WTC11 (cell line): ENCODE measurements around the gene SORL1. TPM values are rescaled to one million over a fixed set of nuclear protein-coding genes. Genes with fewer than 3 reads are reported as not detected.
A peak's percentile ranks its signal among the peaks of the same experiment; 100 is the strongest.

Source experiments
- ATAC-seq: fragments of 200-7000 bp; cut with Tn5 transposase; 2 replicates; pipeline ENCODE4 v1.10.0; 2021; ENCODE audit warnings: mild to moderate bottlenecking, moderate library complexity
- CTCF ChIA-PET: fragments of 300-600 bp; sonication (Branson Sonifier 250); formaldehyde crosslinking; loops from one replicate; lab custom pipeline; 2021; ENCODE audit warnings: antibody characterized with exemption; lab: Charles Lee
- POLR2A ChIA-PET: fragments of 350-600 bp; sonication (Branson Sonifier 250); formaldehyde crosslinking; loops from one replicate; lab custom pipeline; 2021; ENCODE audit warnings: antibody characterized with exemption; lab: Charles Lee
- DNase-seq: peaks from one replicate; pipeline ENCODE4 v3.0.0; 2021; ENCODE audit warnings: low spot score
- H3K27ac Mint-ChIP-seq: 2 replicates; pipeline ENCODE4 v1.8.0; 2021; ENCODE audit warnings: mixed read lengths
- H3K27me3 Mint-ChIP-seq: 2 replicates; pipeline ENCODE4 v1.8.0; 2021; ENCODE audit warnings: low read depth, mild to moderate bottlenecking, moderate library complexity, mixed read lengths
- H3K36me3 Mint-ChIP-seq: 2 replicates; pipeline ENCODE4 v1.8.0; 2021; ENCODE audit warnings: mixed read lengths
- H3K4me1 Mint-ChIP-seq: 2 replicates; pipeline ENCODE4 v1.8.0; 2022; ENCODE audit warnings: mixed read lengths
- H3K4me3 Mint-ChIP-seq: 2 replicates; pipeline ENCODE4 v1.8.0; 2021; ENCODE audit warnings: mild to moderate bottlenecking, moderate library complexity, mixed read lengths
- H3K9me3 Mint-ChIP-seq: 2 replicates; pipeline ENCODE4 v1.8.0; 2021; ENCODE audit warnings: mixed read lengths
- ATF1 ChIP-seq: sonication (generic); formaldehyde crosslinking; IDR thresholded peaks from 2 replicates; pipeline ENCODE4 v1.8.1; 2023; ENCODE audit warnings: mild to moderate bottlenecking, moderate library complexity, missing genetic modification reagents
- CBFB ChIP-seq: sonication (generic); formaldehyde crosslinking; IDR thresholded peaks from 2 replicates; pipeline ENCODE4 v1.8.1; 2022; ENCODE audit warnings: mild to moderate bottlenecking, low read depth, missing genetic modification reagents
- GRHL2 ChIP-seq: fragments of 250-450 bp; sonication (Bioruptor Pico); IDR thresholded peaks from 2 replicates; pipeline ENCODE4 v1.8.0; 2022; ENCODE audit warnings: mild to moderate bottlenecking, moderate library complexity; ENCODE audit not compliant: insufficient replicate concordance, severe bottlenecking
- IRF2 ChIP-seq: sonication (generic); formaldehyde crosslinking; IDR thresholded peaks from 2 replicates; pipeline ENCODE4 v1.8.0; 2022; ENCODE audit warnings: low read depth, missing genetic modification reagents, borderline replicate concordance
- MXD4 ChIP-seq: fragments of 250-450 bp; sonication (Bioruptor Pico); IDR thresholded peaks from 2 replicates; pipeline ENCODE4 v1.8.0; 2021; ENCODE audit warnings: mild to moderate bottlenecking, moderate library complexity, borderline replicate concordance
- RORB ChIP-seq: fragments of 250-450 bp; sonication (Bioruptor Pico); IDR thresholded peaks from 2 replicates; pipeline ENCODE4 v1.9.0; 2021; ENCODE audit warnings: mild to moderate bottlenecking
- SP1 ChIP-seq: sonication (generic); formaldehyde crosslinking; conservative IDR thresholded peaks from 2 replicates; pipeline ENCODE4 v1.8.1; 2022; ENCODE audit warnings: missing genetic modification reagents
- TEAD4 ChIP-seq: sonication (generic); formaldehyde crosslinking; IDR thresholded peaks from 2 replicates; pipeline ENCODE4 v1.8.0; 2022; ENCODE audit warnings: mild to moderate bottlenecking, missing genetic modification reagents
- ZNF138 ChIP-seq: sonication (generic); formaldehyde crosslinking; conservative IDR thresholded peaks from 2 replicates; pipeline ENCODE4 v1.8.1; 2022; ENCODE audit warnings: mild to moderate bottlenecking, moderate library complexity, missing genetic modification reagents
- ZNF232 ChIP-seq: sonication (generic); formaldehyde crosslinking; IDR thresholded peaks from 2 replicates; pipeline ENCODE4 v1.8.0; 2022; ENCODE audit warnings: mild to moderate bottlenecking, missing genetic modification reagents
- ZNF263 ChIP-seq: sonication (generic); formaldehyde crosslinking; IDR thresholded peaks from 2 replicates; pipeline ENCODE4 v1.8.1; 2022; ENCODE audit warnings: low read depth, mild to moderate bottlenecking, moderate library complexity, missing genetic modification reagents
- total RNA-seq: library from RNA; stranded (reverse); gene quantifications from 3 replicates; pipeline ENCODE4 v1.2.3, GENCODE V29; 2021
- TF ChIP-seq, protein P1 (sequence below): sonication (generic); formaldehyde crosslinking; IDR thresholded peaks from 2 replicates; pipeline ENCODE4 v1.8.1; 2022; ENCODE audit warnings: mild to moderate bottlenecking, missing genetic modification reagents, moderate library complexity, borderline replicate concordance
- TF ChIP-seq, protein P2 (sequence below): sonication (generic); formaldehyde crosslinking; IDR thresholded peaks from 2 replicates; pipeline ENCODE4 v1.8.1; 2022; ENCODE audit warnings: low read depth, mild to moderate bottlenecking, moderate library complexity, missing genetic modification reagents, borderline replicate concordance
- TF ChIP-seq, protein P3 (sequence below): fragments of 250-450 bp; sonication (Bioruptor Pico); IDR thresholded peaks from 2 replicates; pipeline ENCODE4 v2.1.2; 2022; ENCODE audit warnings: mild to moderate bottlenecking, moderate library complexity
- TF ChIP-seq, protein P4 (sequence below): sonication (generic); formaldehyde crosslinking; IDR thresholded peaks from 2 replicates; pipeline ENCODE4 v1.8.1; 2022; ENCODE audit warnings: mild to moderate bottlenecking, moderate library complexity, missing genetic modification reagents
- TF ChIP-seq, protein P5 (sequence below): sonication (generic); formaldehyde crosslinking; IDR thresholded peaks from 2 replicates; pipeline ENCODE4 v1.8.0; 2022; ENCODE audit warnings: mild to moderate bottlenecking, missing genetic modification reagents

Gene SORL1
- total RNA-seq, 1 experiment from 2014 or later = 87.1 TPM

DNA sequence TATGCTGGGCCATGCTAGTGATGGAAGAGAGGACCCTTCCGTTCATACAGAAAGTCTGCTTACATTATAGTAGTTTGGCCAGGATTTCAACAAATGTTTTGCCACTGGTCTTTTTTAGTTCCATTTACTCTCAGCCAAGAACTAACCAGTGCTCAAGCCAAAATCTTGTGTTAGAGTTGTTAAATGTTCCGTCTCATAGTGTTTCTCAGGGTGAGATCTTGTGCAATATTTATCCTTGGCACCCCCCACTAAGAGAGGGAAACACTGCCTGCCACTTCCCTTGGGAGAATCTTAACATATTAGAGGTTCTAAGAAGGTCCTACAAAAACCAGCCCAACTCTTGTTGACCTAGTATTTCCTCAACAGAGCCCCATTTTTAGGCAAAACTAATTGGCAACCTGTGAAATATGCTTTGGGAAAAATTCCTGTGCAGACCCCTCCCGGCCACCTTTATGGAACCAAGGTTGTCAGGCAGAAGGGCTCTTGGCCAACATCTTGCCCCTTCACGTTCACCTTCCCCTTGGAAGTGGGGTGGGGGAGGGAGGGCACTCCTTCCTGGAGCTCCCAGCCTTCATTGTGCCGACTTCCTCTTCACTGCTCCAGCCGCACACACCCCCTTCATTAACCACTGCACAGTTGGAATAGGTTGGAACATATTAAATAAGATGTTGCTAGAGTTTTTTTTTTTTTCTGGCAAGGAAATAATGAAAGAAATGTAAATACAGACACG lies 173.8 kb downstream of the SORL1 start:
- Mint-ChIP-seq H3K9me3 (no peaks in the 10 kb centered on the region), H3K4me3 (no peak overlapping the region), H3K4me1 (peaks cover 21% of the 10 kb centered on the region), H3K27ac (0 out of 2 replicates have a peak overlapping the region, but pooled peaks have one; percentile 23), H3K27me3 (no peaks in the 10 kb centered on the region), H3K36me3 (peaks cover 91% of the 10 kb centered on the region)
- ChIA-PET CTCF (interaction anchor here (1.0 kb wide), 1 partner anchor 29 kb away, joined by 3 read pairs; no protein-coding TSS in a partner anchor), POLR2A (no interaction called here)
- no peak for TF ChIP-seq RORB (CRISPR knock-in tag)
- TF ChIP-seq MXD4 (CRISPR knock-in tag) = no peak
- no peak for TF ChIP-seq CBFB
- TF ChIP-seq, protein P1, sequence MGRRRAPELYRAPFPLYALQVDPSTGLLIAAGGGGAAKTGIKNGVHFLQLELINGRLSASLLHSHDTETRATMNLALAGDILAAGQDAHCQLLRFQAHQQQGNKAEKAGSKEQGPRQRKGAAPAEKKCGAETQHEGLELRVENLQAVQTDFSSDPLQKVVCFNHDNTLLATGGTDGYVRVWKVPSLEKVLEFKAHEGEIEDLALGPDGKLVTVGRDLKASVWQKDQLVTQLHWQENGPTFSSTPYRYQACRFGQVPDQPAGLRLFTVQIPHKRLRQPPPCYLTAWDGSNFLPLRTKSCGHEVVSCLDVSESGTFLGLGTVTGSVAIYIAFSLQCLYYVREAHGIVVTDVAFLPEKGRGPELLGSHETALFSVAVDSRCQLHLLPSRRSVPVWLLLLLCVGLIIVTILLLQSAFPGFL = no peak
- no peak for TF ChIP-seq SP1
- TF ChIP-seq, protein P2, sequence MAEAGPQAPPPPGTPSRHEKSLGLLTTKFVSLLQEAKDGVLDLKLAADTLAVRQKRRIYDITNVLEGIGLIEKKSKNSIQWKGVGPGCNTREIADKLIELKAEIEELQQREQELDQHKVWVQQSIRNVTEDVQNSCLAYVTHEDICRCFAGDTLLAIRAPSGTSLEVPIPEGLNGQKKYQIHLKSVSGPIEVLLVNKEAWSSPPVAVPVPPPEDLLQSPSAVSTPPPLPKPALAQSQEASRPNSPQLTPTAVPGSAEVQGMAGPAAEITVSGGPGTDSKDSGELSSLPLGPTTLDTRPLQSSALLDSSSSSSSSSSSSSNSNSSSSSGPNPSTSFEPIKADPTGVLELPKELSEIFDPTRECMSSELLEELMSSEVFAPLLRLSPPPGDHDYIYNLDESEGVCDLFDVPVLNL (CRISPR knock-in tag) = no peak
- no peak for TF ChIP-seq TEAD4 (CRISPR knock-in tag)
- TF ChIP-seq ATF1 (CRISPR knock-in tag) = no peak
- no peak for TF ChIP-seq ZNF263 (CRISPR knock-in tag)
- no peak for TF ChIP-seq GRHL2 (CRISPR knock-in tag)
- TF ChIP-seq, protein P3, sequence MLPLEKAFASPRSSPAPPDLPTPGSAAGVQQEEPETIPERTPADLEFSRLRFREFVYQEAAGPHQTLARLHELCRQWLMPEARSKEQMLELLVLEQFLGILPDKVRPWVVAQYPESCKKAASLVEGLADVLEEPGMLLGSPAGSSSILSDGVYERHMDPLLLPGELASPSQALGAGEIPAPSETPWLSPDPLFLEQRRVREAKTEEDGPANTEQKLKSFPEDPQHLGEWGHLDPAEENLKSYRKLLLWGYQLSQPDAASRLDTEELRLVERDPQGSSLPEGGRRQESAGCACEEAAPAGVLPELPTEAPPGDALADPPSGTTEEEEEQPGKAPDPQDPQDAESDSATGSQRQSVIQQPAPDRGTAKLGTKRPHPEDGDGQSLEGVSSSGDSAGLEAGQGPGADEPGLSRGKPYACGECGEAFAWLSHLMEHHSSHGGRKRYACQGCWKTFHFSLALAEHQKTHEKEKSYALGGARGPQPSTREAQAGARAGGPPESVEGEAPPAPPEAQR (CRISPR knock-in tag) = no peak
- TF ChIP-seq ZNF138 (CRISPR knock-in tag) = no peak
- TF ChIP-seq, protein P4, sequence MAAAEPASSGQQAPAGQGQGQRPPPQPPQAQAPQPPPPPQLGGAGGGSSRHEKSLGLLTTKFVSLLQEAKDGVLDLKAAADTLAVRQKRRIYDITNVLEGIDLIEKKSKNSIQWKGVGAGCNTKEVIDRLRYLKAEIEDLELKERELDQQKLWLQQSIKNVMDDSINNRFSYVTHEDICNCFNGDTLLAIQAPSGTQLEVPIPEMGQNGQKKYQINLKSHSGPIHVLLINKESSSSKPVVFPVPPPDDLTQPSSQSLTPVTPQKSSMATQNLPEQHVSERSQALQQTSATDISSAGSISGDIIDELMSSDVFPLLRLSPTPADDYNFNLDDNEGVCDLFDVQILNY (CRISPR knock-in tag) = no peak
- no peak for TF ChIP-seq ZNF232
- ATAC-seq (no peak), DNase-seq (no peak)

DNA sequence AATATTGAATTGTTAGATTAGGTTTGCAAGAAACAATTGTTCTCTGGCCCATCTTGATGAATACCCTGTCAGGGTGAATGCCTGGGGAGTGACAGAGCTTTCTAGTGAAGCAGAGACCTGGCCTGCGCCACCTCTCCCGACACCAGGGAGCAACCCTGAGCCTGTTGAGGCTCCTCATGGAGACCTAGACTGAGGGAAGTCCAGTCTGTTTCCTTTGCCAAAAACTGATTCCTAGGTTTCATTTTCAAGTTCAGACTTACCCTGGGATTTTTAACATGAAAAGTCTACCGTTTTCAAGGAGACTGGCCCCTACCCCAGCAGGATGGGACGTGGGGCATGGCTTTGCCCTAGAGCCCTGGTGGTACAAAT lies 174.4 kb downstream of the SORL1 start:
- ATAC-seq (no peak), DNase-seq (no peak)
- ChIA-PET POLR2A (no interaction called here), CTCF (interaction anchor here (1.0 kb wide), 1 partner anchor 29 kb away, joined by 3 read pairs; no protein-coding TSS in a partner anchor)
- Mint-ChIP-seq H3K36me3 (peaks cover 85% of the 10 kb centered on the region), H3K4me1 (peaks cover 21% of the 10 kb centered on the region), H3K27me3 (no peaks in the 10 kb centered on the region), H3K9me3 (no peaks in the 10 kb centered on the region), H3K27ac (no peak overlapping the region), H3K4me3 (no peak overlapping the region)
- TF ChIP-seq SP1 (no peak), IRF2 (no peak), MXD4 (CRISPR knock-in tag) (no peak)
- TF ChIP-seq, protein P5, sequence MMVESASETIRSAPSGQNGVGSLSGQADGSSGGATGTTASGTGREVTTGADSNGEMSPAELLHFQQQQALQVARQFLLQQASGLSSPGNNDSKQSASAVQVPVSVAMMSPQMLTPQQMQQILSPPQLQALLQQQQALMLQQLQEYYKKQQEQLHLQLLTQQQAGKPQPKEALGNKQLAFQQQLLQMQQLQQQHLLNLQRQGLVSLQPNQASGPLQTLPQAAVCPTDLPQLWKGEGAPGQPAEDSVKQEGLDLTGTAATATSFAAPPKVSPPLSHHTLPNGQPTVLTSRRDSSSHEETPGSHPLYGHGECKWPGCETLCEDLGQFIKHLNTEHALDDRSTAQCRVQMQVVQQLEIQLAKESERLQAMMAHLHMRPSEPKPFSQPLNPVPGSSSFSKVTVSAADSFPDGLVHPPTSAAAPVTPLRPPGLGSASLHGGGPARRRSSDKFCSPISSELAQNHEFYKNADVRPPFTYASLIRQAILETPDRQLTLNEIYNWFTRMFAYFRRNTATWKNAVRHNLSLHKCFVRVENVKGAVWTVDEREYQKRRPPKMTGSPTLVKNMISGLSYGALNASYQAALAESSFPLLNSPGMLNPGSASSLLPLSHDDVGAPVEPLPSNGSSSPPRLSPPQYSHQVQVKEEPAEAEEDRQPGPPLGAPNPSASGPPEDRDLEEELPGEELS (CRISPR knock-in tag) = no peak
